GM19395 (cell line): ENCODE data around the gene KRT78.

Experiments
- ATAC-seq: cut with Tn5 transposase; IDR thresholded peaks from one replicate; pipeline ENCODE4 v1.9.1; 2021; ENCODE audit warnings: mild to moderate bottlenecking, moderate library complexity; ENCODE audit not compliant: unreplicated experiment

KRT78 gene

GRCh38 chr12:52839436-52840105, 9.2 kb downstream of the KRT78 start:
- no peak for ATAC-seq

GRCh38 chr12:52838609-52839435, 10.0 kb downstream of the KRT78 start:
- no peak for ATAC-seq

GRCh38 chr12:52837781-52838608, 10.8 kb downstream of the KRT78 start:
- ATAC-seq = no peak

- no peak for ATAC-seq
Measured at GRCh38 chr12:52837413-52837741, 11.4 kb downstream of the KRT78 start.

- no peak for ATAC-seq
Measured at GRCh38 chr12:52836491-52837412, 12.0 kb downstream of the KRT78 start.

GRCh38 chr12:52836042-52836466, 12.7 kb downstream of the KRT78 start:
- no peak for ATAC-seq

- no peak for ATAC-seq
Measured at GRCh38 chr12:52835271-52836041, 13.3 kb downstream of the KRT78 start.

GRCh38 chr12:52834727-52835001, 14.1 kb downstream of the KRT78 start:
- ATAC-seq = no peak

- ATAC-seq = no peak
Measured at GRCh38 chr12:52833922-52834726, 14.7 kb downstream of the KRT78 start, which contains the start of gene KRT79. Gene KRT79, minus strand, starts transcription at chr12:52834311. Its CDS starts 51 bp downstream, at chr12:52834260.

- ATAC-seq = no peak
Measured at GRCh38 chr12:52832985-52833905, 15.5 kb downstream of the KRT78 start.

GRCh38 chr12:52832451-52832850, 16.3 kb downstream of the KRT78 start:
- ATAC-seq = no peak

- ATAC-seq = no peak
Measured at GRCh38 chr12:52831251-52831650, 17.5 kb downstream of the KRT78 start.

- ATAC-seq = no peak
Measured at GRCh38 chr12:52829986-52830770, 18.6 kb downstream of the KRT78 start.

- no peak for ATAC-seq
Measured at GRCh38 chr12:52828591-52829021, 20.2 kb downstream of the KRT78 start.

- ATAC-seq = no peak
Measured at GRCh38 chr12:52828156-52828555, 20.6 kb downstream of the KRT78 start.

GRCh38 chr12:52827499-52828090, 21.2 kb downstream of the KRT78 start:
- no peak for ATAC-seq
